ENCODE results near the gene ADARB2. TPM values are rescaled to one million over a fixed set of nuclear protein-coding genes. Genes with fewer than 3 reads are reported as not detected.
"Not testable (repeated sequence)": the region's sequence is repeated elsewhere in the genome, so short reads cannot be mapped to it uniquely, and the experiment has no call there.

The ADARB2 gene
- total RNA-seq, 1 donor from 2014 or later: 0.10 TPM

GRCh38 chr10:1549591-1550290, 187.6 kb downstream of the ADARB2 start:
- no peak for DNase-seq (ENCODE audit: low read depth)

DNA sequence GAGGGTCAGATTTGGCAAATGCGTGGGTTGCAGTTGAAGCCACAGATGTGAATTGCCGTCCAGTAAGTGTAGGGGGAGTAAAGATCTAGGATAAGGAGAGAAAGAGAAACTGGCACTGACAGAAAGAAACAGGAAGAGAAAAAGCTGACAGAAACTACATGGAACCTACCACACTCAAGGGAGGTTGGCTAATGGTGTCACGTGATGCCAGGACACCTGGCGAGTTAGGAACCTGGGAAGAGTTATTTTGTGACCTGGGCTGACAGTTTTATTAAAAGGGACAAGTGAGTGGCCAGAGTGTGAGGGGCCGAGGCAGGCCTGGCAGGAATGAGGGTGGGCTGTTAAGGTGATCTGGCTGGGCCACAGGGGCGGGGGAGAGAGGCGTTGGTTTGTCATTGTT, 188.7 kb downstream of the ADARB2 start:
- DNase-seq (ENCODE audit: low read depth): no peak

DNA sequence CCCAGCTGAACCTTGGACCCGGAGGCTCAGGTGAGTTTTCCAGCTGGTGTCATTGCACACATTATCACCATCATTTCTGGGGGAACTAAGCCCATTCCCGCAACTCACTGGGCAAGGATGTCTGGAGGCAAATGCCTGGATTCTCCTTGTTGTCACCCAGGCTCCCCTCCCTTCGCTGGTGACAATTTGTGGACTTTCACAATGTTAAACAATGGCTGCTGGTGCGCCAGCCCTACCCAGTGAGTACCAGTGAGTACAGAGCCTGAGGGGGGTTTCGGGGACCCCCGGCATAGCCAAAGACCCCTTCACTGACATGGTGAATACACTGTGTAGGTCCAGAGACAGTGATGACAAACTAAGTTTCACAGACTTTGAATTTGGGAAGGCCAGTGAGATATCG, 189.2 kb downstream of the ADARB2 start:
- no peak for DNase-seq (ENCODE audit: low read depth)

DNA sequence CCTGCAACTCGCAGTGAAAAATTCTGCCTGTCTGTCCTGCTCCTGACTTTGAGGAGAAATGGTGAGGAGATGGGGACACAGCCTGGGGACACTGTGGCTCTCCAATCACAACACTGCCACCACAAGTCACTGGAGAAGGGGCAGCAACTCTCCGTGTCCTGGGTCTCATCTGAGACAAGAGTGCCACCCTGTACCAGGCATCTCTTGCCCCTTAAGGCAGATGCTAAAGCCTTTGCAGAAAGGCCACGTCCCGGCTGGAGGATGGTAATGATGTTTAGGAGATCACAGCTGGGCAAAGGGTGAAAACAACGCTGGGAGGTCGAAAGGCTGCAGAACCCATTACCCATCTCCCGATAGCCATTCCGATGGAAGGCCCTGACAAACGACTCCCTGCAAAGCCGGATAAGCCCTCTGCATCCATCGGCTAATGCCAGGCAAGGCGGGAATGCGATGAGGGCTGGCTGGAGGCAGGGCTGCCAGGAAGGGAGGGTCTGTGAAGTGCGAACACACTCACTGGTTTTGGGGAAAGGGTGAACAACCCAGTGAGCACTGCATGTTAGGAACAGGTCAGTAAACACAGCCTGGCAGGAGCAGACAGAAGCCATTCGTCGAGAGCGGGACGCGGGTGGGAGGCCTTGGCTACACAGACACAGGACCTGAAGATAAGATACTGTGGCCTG, 190.8 kb downstream of the ADARB2 start:
- no peak for DNase-seq (ENCODE audit: low read depth)

- DNase-seq (ENCODE audit: low read depth): no peak
Observed at GRCh38 chr10:1545524-1545923, 191.8 kb downstream of the ADARB2 start.

DNA sequence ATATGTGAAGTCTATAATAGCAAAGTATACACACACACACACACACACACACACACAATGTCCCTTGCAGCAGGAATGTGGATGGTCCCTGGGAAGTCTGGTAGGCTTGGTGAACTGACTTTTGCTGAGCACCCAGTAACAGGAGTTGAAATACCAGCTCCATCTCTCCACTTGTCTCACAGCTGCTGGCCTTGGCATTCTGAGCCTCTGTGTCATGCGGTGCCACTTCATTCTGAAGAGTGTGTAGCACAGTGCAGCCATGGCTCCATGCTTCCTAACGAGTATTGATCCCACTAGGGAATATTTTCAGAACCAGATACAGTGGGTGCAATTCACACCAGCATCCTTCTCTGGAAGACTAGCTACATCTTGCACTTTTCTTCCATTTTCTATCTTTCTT, 192.4 kb downstream of the ADARB2 start:
- no peak for DNase-seq (ENCODE audit: low read depth)

DNA sequence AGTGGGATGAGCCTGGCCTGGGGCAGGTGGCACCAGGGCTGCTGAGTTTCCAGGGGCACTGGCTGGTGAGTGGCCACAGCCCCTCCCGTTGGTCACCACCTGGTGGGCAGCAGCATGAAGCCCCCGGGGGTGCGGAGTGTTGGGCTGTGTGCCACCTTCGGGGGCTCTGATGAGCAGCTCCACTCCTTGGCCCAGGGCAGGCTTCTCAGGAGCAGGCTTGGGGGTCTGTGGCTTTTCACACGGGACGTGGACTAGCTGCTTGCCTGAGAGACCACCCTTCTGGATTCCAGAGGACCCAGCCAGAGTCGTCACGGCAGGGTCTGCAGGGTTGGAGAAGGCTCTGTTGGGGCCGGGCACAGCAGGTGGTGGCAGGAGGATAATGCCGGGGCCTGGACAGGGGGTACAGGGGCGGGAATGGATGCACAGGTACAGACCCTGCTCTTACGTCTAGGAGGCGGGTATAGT, 193.1 kb downstream of the ADARB2 start:
- DNase-seq (ENCODE audit: low read depth): no peak

DNA sequence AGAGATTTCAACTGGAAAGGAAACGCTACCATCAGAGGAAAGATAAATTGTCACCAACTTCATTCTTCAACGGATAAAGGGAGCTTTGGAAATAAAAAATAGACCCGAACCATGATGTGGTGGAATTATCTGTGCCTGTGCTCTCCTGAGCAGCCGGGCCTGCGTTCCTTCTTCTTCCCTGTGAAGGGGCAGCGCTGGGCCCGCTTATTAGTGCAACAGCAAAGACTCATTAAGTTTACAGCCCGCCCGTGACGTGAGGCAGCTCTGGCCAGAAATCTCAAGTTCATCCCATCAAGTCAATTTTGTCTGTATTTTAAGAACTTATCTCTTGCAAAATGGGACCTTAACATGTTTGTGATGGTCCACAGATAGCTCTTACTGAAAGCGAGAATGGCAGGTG, 193.7 kb downstream of the ADARB2 start:
- no peak for DNase-seq (ENCODE audit: low read depth)

GRCh38 chr10:1542941-1543340, 194.4 kb downstream of the ADARB2 start:
- DNase-seq (ENCODE audit: low read depth): no peak

GRCh38 chr10:1540144-1540543, 197.2 kb downstream of the ADARB2 start:
- DNase-seq (ENCODE audit: low read depth): no peak

GRCh38 chr10:1539216-1539615, 198.1 kb downstream of the ADARB2 start:
- no peak for DNase-seq (ENCODE audit: low read depth)

GRCh38 chr10:1538531-1539061, 198.7 kb downstream of the ADARB2 start:
- DNase-seq (ENCODE audit: low read depth): no peak

- DNase-seq (ENCODE audit: low read depth): no peak
Observed at GRCh38 chr10:1538121-1538520, 199.2 kb downstream of the ADARB2 start.

GRCh38 chr10:1537449-1537848, 199.9 kb downstream of the ADARB2 start:
- DNase-seq (ENCODE audit: low read depth): not testable (repeated sequence)

DNA sequence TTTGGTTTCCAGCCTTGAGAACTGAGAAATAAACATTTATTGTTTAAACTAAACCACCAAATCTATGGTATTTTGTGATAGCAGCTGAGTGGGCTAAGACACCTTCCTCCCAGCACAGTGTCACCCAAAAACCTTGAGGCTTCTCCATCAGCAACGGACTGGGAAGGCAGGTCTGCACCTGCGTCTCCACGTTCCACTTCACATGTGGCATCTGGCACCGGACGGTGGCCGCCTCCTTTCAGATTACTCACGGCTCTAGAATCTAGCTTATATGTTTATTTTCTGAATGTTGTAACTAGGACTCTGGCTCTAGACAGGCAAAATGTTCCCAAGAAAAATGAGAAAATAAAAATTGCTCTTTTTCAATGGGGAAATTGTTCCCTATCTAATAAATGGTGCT, 201.0 kb downstream of the ADARB2 start:
- no peak for DNase-seq (ENCODE audit: low read depth)

GRCh38 chr10:1535301-1535965, 201.9 kb downstream of the ADARB2 start:
- DNase-seq (ENCODE audit: low read depth): no peak

GRCh38 chr10:1534820-1535219, 202.5 kb downstream of the ADARB2 start:
- DNase-seq (ENCODE audit: low read depth): no peak

DNA sequence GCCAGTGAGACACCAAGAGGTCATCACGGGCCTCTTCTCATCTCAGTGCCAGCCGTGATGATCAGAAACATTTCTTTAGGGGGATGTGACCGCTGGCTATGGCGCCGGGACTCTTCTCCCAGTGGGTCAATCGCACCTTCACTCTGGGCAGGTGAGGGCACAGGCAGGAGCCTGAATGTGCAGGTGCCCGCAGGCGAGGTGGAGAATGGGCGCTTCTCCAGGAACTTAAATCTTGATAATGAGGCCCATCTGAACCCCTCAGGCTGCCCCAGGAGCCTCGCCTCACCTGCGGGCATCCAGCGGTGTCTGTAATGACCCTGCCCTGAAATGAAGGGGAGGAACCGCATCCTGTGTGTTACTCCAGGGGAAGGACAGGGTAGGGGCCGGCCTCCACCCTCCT, 204.7 kb downstream of the ADARB2 start:
- DNase-seq (ENCODE audit: low read depth): no peak

GRCh38 chr10:1531883-1532597, 205.3 kb downstream of the ADARB2 start:
- DNase-seq (ENCODE audit: low read depth): no peak

DNA sequence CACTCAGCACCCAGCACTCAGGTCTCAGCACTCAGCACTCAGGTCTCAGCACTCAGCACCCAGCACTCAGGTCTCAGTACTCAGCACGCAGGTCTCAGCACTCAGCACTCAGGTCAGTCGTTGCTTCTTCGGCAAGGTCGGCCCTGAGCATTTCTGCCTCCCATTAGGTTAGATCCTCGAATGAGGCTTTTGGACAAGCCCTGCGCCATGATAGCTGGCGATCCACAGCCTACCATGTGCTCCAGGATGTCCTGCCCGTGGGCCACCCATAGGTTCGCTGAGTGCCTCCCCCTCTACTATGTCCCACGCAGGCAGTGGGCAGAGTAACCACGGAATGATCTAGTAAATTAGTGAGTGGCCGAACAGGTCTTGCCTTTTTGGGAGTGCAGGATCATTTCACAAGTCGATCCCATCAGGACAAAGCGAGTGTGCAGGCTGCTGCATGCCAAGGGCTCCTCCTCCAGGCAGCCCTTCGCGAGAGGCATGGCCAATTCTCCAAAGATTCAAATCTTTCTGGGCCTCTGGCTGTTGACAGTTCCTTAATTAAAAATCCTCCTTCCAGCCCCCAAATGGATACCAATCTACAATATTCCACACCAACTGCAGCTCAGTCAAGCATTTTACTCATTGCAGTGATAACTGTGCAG, 206.3 kb downstream of the ADARB2 start:
- DNase-seq (ENCODE audit: low read depth): no peak

DNA sequence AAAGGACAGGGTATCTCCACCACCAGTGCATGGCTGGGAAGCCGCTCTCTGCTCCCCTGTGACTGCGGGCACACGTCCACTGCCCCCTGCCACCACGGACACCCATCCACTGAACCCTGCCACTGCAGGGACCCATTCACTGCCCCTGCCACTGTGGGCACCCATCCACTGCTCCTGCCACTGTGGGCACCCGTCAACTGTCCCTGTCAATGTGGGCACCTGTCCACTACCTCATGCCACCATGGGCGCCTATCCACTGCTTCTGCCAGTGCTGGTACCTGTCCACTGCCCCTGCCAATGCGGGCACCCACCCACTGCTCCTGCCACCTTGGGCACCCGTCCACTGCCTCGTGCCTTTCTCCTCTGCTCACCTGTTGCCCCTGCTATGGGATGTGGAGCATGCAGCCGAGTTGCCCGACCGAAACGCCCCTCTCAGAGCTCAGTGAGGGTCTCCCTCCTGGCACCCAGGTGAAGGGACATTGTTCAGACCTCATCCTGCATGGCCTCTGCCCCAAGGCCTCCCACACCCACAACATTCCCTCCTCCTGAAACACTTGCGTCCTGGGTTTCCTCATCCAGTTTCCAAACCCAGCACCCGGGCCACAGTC, 207.4 kb downstream of the ADARB2 start:
- no peak for DNase-seq (ENCODE audit: low read depth)

All from renal cortical epithelial cell (primary cell).